DND-41 (cell line): ENCODE measurements around the gene TMEM132D.

ENCODE experiments used
- ATAC-seq: fragments of 200-7000 bp; cut with Tn5 transposase; 3 replicates; pipeline ENCODE4 v1.9.1; 2021; ENCODE audit warnings: low read depth; ENCODE audit not compliant: insufficient read depth
- DNase-seq: peaks from one replicate; pipeline ENCODE4 v3.0.0-alpha.2; 2020
- H2AFZ ChIP-seq: 2 replicates; pipeline ENCODE4 v1.6.0; 2012; ENCODE audit warnings: low read depth, low read length
- H3K27ac ChIP-seq: 2 replicates; pipeline ENCODE4 v1.5.1; 2012; ENCODE audit warnings: low read length, inconsistent platforms
- H3K27me3 ChIP-seq: fragments of 200-600 bp; sonication (generic); 2 replicates; pipeline ENCODE4 v1.6.0; 2012; ENCODE audit warnings: low read length, mild to moderate bottlenecking, inconsistent platforms; ENCODE audit not compliant: insufficient read depth, poor library complexity
- H3K36me3 ChIP-seq: 2 replicates; pipeline ENCODE4 v1.5.1; 2012; ENCODE audit warnings: low read length, inconsistent platforms; ENCODE audit not compliant: insufficient read depth
- H3K4me1 ChIP-seq: 2 replicates; pipeline ENCODE4 v1.5.1; 2012; ENCODE audit warnings: mild to moderate bottlenecking, low read length; ENCODE audit not compliant: insufficient read depth
- H3K4me2 ChIP-seq: 2 replicates; pipeline ENCODE4 v1.6.0; 2012; ENCODE audit warnings: mild to moderate bottlenecking, moderate library complexity, low read length, inconsistent platforms; ENCODE audit not compliant: insufficient read depth
- H3K4me3 ChIP-seq, 2 experiments: fragments of 200-600 bp in 1 of 2; shearing (Covaris generic) in 1 of 2; 2 replicates each; pipeline ENCODE4 v1.5.1; 2012 to 2016; ENCODE audit warnings: inconsistent platforms in 2 of 2, low read length in 2 of 2, mild to moderate bottlenecking in 2 of 2, low read depth in 1 of 2, moderate library complexity in 1 of 2
- H3K79me2 ChIP-seq: 2 replicates; pipeline ENCODE4 v1.6.0; 2012; ENCODE audit warnings: low read length, inconsistent platforms; ENCODE audit not compliant: insufficient read depth
- H3K9ac ChIP-seq: 2 replicates; pipeline ENCODE4 v1.6.0; 2012; ENCODE audit warnings: low read depth, mild to moderate bottlenecking, inconsistent platforms, low read length, moderate library complexity
- H3K9me3 ChIP-seq: 2 replicates; pipeline ENCODE4 v1.5.1; 2012; ENCODE audit warnings: low read length, moderate library complexity, mild to moderate bottlenecking, inconsistent platforms; ENCODE audit not compliant: insufficient read depth, severe bottlenecking
- H4K20me1 ChIP-seq: 2 replicates; pipeline ENCODE4 v1.6.0; 2012; ENCODE audit warnings: low read length; ENCODE audit not compliant: insufficient read depth
- EZH2 ChIP-seq: IDR thresholded peaks from 3 replicates; pipeline ENCODE4 v1.6.1; 2012; ENCODE audit warnings: borderline replicate concordance, low read depth, mild to moderate bottlenecking, moderate library complexity, low read length, inconsistent platforms; ENCODE audit not compliant: severe bottlenecking
- TF ChIP-seq, protein P1 (sequence below): IDR thresholded peaks from 2 replicates; pipeline ENCODE4 v1.5.1; 2012; ENCODE audit warnings: borderline replicate concordance, low read length, moderate library complexity, mild to moderate bottlenecking; ENCODE audit not compliant: poor library complexity, severe bottlenecking; ENCODE audit errors: extremely low read depth

TMEM132D gene

DNA sequence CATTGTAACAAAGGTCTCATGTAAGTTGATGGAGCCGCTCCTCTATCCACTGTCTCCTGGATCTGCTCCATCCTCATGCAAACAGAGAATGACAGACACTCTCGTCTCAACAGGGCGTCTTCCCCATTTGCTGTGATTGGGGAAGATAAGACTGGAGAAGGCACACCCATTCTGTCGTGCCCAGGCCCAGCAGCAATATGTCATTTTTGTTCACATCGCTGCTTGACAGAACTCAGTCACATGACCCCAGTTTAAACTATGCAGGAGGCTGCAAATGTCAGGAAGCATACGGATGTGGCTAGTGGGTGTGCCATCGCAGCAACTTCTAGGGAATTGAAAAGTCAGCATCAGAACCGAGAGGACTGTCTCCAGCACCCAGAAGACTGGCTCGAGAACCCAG is 290.5 kb downstream of the TMEM132D start:
- no peaks in the 10 kb centered on the region for H3K9me3 ChIP-seq
- H3K4me3 ChIP-seq: no peak overlapping the region
- H4K20me1 ChIP-seq: no peaks in the 10 kb centered on the region
- H3K4me1 ChIP-seq: no peaks in the 10 kb centered on the region
- ATAC-seq: no peak
- no peaks in the 10 kb centered on the region for H3K27me3 ChIP-seq
- no peak overlapping the region for H3K4me2 ChIP-seq
- TF ChIP-seq EZH2: no peak
- TF ChIP-seq, protein P1, sequence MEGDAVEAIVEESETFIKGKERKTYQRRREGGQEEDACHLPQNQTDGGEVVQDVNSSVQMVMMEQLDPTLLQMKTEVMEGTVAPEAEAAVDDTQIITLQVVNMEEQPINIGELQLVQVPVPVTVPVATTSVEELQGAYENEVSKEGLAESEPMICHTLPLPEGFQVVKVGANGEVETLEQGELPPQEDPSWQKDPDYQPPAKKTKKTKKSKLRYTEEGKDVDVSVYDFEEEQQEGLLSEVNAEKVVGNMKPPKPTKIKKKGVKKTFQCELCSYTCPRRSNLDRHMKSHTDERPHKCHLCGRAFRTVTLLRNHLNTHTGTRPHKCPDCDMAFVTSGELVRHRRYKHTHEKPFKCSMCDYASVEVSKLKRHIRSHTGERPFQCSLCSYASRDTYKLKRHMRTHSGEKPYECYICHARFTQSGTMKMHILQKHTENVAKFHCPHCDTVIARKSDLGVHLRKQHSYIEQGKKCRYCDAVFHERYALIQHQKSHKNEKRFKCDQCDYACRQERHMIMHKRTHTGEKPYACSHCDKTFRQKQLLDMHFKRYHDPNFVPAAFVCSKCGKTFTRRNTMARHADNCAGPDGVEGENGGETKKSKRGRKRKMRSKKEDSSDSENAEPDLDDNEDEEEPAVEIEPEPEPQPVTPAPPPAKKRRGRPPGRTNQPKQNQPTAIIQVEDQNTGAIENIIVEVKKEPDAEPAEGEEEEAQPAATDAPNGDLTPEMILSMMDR: no peak
- H3K36me3 ChIP-seq: no peaks in the 10 kb centered on the region
- H3K9ac ChIP-seq: no peak overlapping the region
- no peaks in the 10 kb centered on the region for H3K79me2 ChIP-seq
- no peak for DNase-seq
- no peak overlapping the region for H3K27ac ChIP-seq
- H2AFZ ChIP-seq: no peak overlapping the region

DNA sequence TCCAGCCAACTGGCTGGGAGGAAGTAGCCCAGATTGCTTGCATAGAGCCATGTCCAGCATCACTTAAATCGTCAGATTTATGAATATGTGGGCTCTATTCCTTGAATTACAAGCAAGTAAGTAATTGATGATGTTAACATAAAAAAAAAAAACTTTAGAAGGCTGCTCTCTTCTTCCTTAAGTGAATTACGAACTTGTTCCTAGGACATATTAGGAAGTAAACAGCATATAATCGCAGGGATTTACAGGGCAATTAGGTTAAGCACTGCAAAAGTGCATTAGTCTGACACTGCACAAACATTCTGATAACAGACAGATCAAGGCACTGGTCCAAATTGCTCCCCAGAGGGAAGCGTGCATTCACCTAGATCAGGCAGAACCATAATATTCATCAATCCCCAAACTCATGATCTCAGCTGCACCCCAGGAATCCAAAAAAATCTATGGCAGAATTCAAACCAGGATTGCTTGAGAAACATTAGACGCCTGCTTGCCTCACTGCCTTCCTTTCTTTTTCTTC is 293.2 kb downstream of the TMEM132D start:
- Histone ChIP-seq H3K27me3 (no peaks in the 10 kb centered on the region), H3K9ac (no peak overlapping the region), H2AFZ (no peak overlapping the region), H3K27ac (no peak overlapping the region), H3K4me1 (no peaks in the 10 kb centered on the region), H3K4me3 (no peak overlapping the region), H3K36me3 (no peaks in the 10 kb centered on the region), H3K79me2 (no peaks in the 10 kb centered on the region), H4K20me1 (no peaks in the 10 kb centered on the region), H3K4me2 (no peak overlapping the region), H3K9me3 (no peaks in the 10 kb centered on the region)
- DNase-seq (no peak), ATAC-seq (no peak)
- TF ChIP-seq, protein P1: no peak
- no peak for TF ChIP-seq EZH2

DNA sequence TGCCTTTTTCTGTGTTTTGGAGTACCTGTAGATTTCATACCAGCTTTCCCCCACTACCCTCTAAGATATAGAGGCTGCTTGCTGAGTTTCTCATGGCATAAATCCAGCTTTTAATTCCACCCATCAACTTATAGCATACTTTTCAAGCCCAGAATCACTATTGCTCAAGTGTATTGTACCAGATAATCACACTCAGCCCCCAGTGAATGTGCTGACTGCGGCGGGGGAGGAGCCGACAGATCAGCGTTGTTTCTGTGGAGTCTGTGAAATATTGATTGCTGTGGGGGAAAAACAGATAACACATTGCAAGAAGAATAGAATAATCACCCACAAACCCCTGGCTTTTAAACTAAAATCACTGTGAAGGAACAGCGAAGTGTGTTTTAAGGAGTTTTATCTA is 296.1 kb downstream of the TMEM132D start:
- H3K36me3 ChIP-seq: no peaks in the 10 kb centered on the region
- no peaks in the 10 kb centered on the region for H4K20me1 ChIP-seq
- H3K9ac ChIP-seq: no peak overlapping the region
- TF ChIP-seq EZH2: no peak
- TF ChIP-seq, protein P1: no peak
- no peak for DNase-seq
- H3K27ac ChIP-seq: no peak overlapping the region
- no peaks in the 10 kb centered on the region for H3K79me2 ChIP-seq
- ATAC-seq: no peak
- no peaks in the 10 kb centered on the region for H3K4me1 ChIP-seq
- no peaks in the 10 kb centered on the region for H3K9me3 ChIP-seq
- H3K4me2 ChIP-seq: no peak overlapping the region
- no peaks in the 10 kb centered on the region for H3K27me3 ChIP-seq
- H2AFZ ChIP-seq: no peak overlapping the region
- no peak overlapping the region for H3K4me3 ChIP-seq

DNA sequence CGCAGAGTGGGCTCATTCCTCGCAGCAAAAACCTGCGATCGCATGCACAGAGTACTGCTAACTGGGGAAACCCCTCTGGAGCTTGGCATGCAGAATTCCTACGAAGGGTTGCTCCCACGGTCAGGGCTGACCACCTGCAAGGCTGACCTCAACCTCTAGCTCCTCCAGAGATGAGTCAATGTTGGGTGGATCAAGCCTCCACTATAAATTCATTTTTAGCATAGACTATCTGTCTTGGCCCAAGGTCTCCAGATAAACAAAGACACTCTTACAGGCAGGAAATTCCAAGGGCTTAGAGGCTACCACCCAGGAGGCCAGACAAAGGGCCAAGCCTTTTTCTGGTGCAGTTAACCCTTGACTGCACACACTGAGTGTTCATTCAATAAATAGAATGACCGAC is 296.5 kb downstream of the TMEM132D start:
- ATAC-seq (no peak), DNase-seq (no peak)
- Histone ChIP-seq H3K4me2 (no peak overlapping the region), H3K36me3 (no peaks in the 10 kb centered on the region), H3K9me3 (no peaks in the 10 kb centered on the region), H3K27me3 (no peaks in the 10 kb centered on the region), H2AFZ (no peak overlapping the region), H3K27ac (no peak overlapping the region), H3K4me1 (no peaks in the 10 kb centered on the region), H3K4me3 (no peak overlapping the region), H3K9ac (no peak overlapping the region), H3K79me2 (no peaks in the 10 kb centered on the region), H4K20me1 (no peaks in the 10 kb centered on the region)
- TF ChIP-seq, protein P1: no peak
- TF ChIP-seq EZH2: no peak
